GM21423 (cell line): ENCODE measurements around the gene TUBB6.

Source experiments
- ATAC-seq: cut with Tn5 transposase; IDR thresholded peaks from one replicate; pipeline ENCODE4 v1.9.1; 2021; ENCODE audit warnings: mild to moderate bottlenecking, moderate library complexity; ENCODE audit not compliant: unreplicated experiment

Gene TUBB6

GRCh38 chr18:12335503-12335902 lies 27.5 kb downstream of the TUBB6 start:
- no peak for ATAC-seq

GRCh38 chr18:12336171-12336613 lies 28.2 kb downstream of the TUBB6 start:
- no peak for ATAC-seq

DNA sequence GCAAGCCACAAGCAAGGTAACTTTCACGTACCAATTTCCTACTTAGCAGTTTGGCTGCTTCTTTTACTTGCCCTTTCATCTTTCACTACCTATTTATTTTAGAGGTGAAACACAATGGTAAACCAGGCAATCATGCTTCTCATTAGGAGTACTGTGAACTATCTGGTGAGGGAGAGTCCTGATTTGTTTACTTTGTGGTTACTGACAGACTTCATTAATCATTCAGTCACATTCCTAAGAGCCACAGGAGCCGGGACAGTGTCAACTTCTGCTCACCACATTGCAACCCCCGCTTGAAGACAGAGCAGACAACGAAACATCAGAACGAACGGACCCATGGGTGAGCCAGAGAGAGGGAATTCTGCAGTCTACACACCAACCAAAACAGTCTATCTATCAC lies 28.8 kb downstream of the TUBB6 start:
- no peak for ATAC-seq

DNA sequence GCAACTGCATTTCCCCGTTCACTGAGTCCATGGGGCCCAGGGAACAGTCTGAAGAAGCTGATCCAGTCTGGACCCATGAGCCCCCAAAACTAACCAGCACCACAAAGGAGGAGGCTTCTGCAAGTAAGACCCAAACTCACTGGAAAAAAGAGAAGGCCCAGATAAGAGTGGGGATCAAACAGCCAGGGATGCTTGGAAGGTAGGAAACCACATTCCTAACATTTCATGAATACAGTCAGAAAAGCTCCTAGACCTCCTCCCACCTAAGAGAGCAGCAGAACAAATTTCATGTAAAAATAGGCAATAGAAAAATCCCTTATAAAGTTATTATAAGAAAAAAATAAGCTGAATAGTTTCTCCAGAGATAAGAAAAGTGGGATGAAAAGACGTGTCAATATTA lies 30.3 kb downstream of the TUBB6 start:
- ATAC-seq: no peak

DNA sequence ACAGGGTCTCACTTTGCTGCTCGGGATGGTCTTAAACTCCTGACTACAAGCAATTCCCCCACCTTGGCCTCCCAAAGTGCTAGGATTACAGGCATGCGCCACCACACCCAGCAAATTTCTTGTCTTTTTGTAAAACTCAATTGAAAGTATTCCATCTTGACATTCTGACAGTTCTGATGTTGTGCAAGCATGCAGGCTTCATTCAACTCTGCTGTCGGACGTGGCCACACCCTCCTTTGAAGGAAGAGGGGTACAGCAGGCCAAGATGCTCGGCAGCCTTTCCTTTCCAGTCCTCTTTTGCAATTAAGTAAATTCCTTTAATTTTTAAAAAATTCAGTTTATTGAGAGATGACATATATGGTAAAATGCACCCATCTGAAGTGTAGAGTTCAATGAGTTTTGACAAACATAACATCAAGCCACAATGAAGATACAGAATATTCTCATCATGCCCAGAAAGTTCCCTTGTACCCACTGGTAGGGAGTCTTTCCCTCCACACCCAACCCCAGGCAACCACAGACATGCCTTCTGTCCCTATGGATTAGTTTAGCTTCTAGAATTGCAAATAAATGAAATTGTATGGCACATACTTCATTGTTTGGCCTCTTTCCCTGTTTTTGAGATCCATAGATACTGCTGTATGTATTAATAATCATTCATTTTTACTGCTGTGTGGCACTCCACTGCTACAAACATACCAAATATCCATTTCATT lies 33.1 kb downstream of the TUBB6 start:
- no peak for ATAC-seq

DNA sequence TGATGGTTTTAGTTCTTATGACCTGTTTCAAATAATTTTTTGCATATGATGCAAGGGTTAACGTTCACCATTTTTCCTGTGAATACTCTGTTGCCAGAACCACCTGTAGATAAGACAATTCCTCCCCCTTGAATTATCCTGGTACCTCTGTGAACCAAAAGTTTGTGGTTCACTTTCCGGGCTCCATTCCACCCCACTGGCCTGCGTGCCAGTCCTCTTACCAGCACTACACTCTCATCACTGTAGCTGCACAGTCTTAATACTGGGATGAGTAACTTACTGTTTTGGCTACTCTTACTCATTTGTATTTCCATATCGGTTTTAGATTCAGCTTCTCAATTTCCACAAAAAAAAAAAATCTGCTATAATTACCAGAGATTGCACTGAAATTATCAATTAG lies 34.6 kb downstream of the TUBB6 start:
- ATAC-seq: no peak

DNA sequence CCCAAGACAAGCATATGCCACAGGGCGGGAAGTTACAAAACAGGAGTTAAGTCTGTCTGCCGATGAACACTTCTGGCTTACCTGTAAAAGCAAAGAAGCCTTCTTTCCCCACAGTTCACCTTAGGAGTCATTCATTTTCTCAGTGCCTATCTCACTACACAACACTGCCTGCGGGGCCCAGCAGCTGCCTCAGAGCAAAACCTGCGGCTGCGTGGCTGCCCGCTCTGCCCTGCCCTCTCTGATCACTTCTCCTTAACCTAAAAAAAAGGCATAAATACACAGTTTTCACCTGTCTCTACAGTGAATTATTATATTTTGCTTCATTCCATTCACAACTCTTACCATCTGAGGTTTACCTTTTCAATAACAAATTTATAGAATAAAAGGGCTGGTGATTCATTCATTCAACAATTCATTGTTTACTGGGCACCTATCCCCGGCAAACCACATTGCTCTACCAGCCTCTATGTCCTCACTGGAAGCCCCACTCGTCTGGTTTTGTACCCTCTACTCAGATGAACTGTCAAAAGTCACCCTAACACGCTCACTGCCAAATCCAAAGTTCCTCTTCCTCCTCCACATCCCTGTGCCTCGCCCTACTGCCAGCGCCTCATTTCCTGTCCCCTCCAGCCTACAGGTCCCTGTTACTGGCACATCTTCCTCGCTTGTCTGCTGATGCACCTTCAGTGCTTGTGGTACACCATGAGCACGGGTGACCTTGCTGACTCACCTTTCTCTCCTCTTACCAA lies 37.6 kb downstream of the TUBB6 start:
- no peak for ATAC-seq

DNA sequence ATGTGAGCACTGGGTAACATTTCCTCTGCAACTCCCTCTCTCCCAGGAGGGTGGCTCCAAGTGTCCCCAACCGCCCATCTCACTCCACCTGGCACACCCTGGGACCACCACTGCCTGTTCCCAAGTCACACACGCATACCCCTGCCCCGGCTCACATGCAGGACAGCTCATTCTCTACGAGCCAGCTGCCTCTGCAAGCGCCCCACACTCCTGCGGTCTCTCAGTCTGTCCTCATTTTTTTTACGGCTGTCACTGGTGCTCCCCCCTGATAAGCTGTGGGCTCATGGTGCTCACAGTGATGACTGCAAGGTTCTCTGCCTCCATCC lies 38.2 kb downstream of the TUBB6 start:
- ATAC-seq: no peak

- no peak for ATAC-seq
Observed at GRCh38 chr18:12347895-12348294, 39.9 kb downstream of the TUBB6 start.

GRCh38 chr18:12352188-12352587 lies 44.1 kb downstream of the TUBB6 start:
- no peak for ATAC-seq

DNA sequence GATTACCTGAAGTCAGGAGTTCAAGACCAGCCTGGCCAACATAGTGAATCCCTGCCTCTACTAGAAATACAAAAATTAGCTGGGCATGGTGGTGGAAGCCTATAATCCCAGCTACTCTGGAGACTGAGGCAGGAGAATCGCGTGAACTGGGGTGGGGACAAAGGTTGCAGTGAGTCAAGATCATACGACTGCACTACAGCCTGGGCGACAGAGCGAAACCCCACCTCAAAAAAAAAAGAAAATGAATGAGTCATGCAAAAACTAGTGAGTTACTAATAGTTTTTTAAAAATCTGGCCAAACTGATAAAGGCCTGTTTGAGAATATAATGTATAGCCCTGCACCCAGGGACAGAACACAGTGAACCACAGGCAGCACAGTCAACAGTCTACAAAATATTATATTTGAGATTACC lies 51.5 kb downstream of the TUBB6 start:
- ATAC-seq: no peak

DNA sequence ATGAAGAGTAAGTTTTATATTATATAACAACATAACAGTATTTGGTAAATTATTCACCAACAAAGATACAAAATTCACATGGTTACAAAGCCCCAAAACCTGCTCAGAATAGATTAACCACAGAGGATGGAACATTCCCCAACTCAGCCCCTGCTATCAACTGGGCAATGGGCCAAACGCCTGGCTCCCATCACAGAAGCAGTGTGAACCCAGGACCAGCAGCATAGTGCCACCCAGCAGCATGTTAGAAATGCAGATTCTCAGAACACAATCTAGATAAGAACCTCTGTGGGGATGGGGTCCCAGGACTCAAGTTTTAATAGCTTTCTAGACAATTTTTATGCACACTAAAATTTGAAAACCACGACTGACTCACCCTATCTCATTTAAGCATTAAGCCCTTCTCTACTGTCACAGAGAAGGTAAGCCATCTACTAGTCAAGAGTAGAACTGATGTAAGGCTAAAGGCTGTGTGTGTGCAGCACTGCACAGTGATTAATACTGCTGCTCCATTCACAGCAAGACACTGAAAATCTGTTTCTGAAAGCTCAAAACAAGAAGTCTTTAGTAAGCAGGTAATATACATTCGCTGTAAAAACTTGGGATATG lies 53.8 kb downstream of the TUBB6 start:
- peak; percentile 51 for ATAC-seq

GRCh38 chr18:12362473-12363174 lies 54.6 kb downstream of the TUBB6 start:
- ATAC-seq: no peak

- no peak for ATAC-seq
Observed at GRCh38 chr18:12366379-12366778, 58.3 kb downstream of the TUBB6 start.

- ATAC-seq: no peak
Observed at GRCh38 chr18:12366784-12367183, 58.7 kb downstream of the TUBB6 start.

DNA sequence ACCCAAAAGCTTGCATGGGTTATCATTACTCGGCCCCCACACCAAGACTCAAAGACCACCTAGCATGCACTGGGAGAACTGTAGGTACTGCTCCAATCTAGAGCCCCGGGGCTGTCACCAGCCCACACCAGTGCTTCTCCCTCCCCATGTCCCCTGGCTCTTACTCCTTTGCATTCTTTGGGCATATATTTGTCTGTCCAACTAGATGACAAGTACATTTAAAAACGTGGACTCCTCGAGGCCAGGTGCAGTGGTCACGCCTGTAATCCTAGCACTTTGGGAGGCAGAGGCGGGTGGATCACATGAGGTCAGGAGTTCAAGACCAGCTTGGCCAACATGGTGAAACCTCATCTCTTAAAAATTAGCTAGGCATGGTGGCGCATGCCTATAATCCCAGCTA lies 61.2 kb downstream of the TUBB6 start:
- no peak for ATAC-seq

DNA sequence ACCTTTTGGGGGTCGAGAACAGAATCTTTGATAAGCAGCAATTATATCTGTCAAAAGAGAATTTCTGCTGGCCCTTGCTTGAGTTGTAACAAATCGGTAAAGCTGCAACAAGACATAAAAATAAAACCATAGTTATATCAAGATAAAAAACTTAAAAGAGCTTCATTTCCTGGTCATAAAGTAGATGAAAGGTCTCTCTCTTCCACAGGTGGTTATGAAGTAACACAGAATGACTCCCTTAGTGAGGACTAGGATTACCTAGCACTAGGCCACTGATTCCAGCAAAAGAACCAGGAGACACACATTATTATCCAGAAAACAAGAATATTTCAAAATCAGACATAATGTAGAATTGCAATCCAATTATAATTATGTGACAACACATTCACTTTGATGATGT lies 63.5 kb downstream of the TUBB6 start:
- no peak for ATAC-seq

GRCh38 chr18:12372406-12372805 lies 64.4 kb downstream of the TUBB6 start:
- ATAC-seq: no peak

- ATAC-seq: no peak
Observed at GRCh38 chr18:12373116-12373770, 65.2 kb downstream of the TUBB6 start.

- ATAC-seq: no peak
Observed at GRCh38 chr18:12373771-12374116, 65.7 kb downstream of the TUBB6 start.

GRCh38 chr18:12374401-12374800 lies 66.4 kb downstream of the TUBB6 start:
- ATAC-seq: no peak
